GM12872 (cell line): ENCODE data around the gene CACNA1C.

Source experiments
- TF ChIP-seq, protein P1 (sequence below): IDR thresholded peaks from 3 replicates; pipeline ENCODE4 v1.5.1; 2011; ENCODE audit warnings: low read depth, mild to moderate bottlenecking, low read length, moderate library complexity; ENCODE audit not compliant: insufficient read depth

The CACNA1C gene

DNA sequence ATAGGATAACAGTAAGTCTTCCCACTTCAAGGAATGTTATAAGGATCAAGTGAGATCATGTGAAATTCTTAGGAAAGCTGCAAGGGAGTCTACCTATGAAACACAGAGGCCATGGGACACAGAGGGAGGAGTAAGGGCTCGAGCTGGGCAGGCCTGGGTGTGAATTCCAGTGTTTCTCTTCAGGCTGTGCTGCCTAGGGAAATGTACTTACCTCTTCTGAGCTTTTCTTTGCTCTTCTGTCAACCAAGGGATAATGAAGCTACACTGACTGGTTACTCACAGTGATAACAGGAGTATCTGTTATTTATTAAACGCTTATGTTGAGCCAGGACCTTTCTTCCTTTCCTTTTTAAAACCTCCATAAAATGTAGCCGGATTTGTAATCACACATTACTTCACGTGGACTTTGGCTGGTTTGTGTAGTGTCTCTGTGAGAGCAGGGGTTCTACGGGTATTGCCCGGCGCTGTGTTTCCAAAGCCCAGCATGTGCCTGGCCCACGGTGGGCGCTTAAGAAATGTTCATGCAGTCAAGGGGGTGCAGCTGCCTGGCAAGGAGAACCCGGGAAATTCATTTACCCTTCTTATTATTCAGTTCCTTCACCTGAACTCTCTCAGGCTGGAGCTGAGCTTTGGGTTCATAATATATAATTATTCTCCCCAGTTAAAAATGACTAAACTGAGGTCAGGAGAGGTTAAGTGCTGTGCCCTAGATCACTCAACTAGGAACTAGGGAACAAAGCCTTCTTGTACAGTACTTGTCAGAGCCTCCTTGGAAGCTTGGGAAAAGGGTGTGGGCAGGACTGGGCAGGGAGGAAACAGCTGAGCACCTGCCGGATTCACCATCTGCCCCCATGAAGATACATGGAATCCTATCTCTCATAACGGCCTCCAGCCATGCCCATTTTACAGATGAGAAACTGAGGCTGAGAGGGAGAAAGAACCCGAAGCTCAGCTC lies 214.2 kb downstream of the CACNA1C start:
- TF ChIP-seq, protein P1, sequence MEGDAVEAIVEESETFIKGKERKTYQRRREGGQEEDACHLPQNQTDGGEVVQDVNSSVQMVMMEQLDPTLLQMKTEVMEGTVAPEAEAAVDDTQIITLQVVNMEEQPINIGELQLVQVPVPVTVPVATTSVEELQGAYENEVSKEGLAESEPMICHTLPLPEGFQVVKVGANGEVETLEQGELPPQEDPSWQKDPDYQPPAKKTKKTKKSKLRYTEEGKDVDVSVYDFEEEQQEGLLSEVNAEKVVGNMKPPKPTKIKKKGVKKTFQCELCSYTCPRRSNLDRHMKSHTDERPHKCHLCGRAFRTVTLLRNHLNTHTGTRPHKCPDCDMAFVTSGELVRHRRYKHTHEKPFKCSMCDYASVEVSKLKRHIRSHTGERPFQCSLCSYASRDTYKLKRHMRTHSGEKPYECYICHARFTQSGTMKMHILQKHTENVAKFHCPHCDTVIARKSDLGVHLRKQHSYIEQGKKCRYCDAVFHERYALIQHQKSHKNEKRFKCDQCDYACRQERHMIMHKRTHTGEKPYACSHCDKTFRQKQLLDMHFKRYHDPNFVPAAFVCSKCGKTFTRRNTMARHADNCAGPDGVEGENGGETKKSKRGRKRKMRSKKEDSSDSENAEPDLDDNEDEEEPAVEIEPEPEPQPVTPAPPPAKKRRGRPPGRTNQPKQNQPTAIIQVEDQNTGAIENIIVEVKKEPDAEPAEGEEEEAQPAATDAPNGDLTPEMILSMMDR = no peak

DNA sequence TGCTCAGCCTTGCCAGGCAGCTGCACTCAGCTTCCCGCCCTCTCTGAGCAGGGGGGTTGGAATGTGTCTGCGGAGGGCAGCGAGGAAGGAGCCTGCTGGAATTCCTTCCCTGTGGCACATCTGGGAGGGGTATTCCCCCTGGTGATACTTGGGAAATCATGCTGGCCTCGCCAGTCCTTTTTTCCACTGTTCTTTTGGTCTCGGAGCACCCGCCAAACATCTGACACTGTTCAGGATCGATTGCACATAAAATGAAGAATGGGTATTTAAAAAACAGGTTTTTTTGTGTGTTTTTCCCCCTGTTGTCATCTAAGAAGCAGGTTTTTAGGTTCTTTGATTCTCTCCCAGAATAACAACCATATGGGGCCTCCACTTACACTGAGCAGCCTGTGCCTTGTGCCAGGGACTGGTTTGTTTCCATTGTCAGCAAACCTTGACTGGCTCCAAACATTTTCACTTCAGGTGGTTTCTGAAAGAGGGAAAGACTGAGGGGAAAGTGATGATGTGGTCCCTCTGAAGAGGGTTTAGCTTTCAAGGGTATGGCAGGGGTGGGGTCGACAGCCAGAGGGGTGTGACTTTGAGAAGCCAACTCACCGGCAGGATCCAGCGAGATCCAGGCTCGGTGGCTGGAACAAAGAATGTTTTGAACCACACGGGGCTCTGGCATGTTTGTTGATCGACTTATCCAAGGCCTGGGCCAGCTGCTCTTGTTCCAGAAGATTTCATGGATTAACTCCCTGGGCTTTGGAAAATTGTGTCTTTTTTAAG lies 215.1 kb downstream of the CACNA1C start:
- TF ChIP-seq, protein P1 = no peak

DNA sequence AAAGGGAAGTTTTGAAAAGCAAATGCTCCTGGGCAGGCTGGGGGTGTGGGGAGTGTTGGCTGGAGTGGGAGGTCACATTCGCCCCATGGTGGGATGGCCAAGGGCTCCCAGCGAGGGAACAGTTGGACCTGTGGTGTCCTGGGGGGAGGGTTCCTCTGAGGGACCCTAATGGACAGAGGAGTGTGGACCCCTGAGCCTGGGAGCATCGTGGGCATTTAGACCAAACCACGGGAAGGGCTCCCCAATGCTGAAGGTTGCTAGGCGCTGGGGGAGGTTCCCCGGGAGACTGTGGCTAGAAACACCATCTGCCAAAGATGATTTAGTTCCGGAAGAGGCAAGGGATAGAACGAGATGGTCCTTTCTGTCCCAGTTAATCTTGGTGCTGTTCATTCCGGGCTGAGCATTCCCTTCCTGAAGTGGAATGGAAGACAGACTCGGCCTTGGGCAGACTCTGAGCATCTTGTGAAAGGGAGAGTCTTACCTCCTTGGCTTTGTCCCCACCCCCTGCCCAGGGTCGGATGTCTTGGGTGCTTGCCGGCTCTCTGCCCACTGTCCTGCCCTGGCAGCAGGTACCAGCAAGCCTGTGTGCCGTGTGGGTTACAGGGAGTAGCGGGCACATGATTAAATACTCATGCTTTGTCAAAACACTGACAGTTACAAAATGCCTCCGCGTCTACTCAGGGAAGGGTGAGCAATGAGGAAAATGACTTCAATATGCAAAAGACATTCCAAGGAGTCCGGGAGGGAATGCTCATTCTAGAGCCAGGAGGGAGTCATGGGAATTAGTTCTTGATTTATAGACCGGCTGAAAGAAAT lies 215.9 kb downstream of the CACNA1C start:
- TF ChIP-seq, protein P1 = no peak

DNA sequence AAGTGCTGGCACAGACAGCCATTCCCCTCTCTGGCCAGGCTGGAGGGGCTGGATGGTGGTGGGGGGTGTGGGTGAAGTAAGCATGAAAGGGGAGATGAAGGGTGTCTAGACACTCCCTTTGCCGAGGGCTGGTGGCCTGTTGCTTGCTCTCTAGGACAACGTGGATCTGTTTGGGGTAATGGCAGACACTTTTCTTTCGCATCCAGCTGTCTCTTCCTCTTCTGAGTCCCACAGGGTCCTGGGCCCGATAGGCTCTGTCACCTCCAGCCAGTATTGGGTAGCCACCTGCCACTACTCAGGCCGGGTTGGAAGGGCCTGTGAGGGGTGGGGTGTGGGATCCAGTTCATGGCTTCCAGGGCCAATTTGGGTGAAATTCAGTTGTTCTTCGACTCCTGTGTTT lies 218.1 kb downstream of the CACNA1C start:
- TF ChIP-seq, protein P1 = no peak

DNA sequence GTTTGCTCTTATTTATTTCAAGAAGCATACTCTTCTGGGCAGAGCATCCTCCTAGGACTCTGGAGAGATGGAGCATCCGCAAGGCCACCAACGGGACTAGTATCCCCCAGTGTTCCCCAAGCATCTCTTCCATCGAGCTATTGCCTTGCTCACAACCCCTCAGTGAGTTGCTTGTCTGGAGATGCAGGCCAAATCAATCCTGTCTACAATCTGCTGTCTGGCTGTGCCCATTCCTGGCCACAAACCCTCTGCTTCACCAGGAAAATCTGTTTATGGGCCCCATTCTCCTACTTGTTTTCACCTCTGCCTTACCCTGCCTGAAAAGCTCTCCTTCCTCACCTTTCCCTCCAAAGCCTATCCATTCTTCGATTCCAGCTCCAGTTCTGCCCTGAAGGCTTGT lies 219.2 kb downstream of the CACNA1C start:
- TF ChIP-seq, protein P1 = no peak

DNA sequence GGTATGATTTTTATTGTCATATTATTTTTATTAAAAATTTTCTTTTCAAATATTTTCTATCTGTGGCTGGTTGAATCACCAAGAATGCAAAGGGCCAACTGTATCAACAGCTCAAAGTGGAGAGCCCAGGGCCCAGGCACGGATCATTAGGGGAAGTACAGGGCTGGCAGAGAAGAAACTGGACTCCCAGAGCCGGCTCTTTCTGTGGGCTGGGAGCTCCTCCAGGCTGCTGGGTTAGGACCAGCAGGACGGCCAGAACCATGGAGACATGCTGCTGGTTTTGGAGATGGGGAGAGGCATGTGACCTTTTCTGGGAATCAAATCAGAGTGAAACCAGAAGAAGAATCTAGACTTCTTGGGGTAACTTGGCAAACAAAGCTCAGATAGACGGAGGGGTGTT lies 220.5 kb downstream of the CACNA1C start:
- TF ChIP-seq, protein P1 = no peak
